SK-N-SH treated with all-trans-retinoic acid at 6 μM for 48 hours (cell line): ENCODE results near the gene GJA4.

Experiments
- ATAC-seq: fragments of 200-7000 bp; cut with Tn5 transposase; 3 replicates; pipeline ENCODE4 v1.9.1; 2020; ENCODE audit warnings: mild to moderate bottlenecking, moderate library complexity
- ARNTL ChIP-seq: fragments of 450-650 bp; formaldehyde crosslinking; IDR thresholded peaks from 2 replicates; pipeline ENCODE4 v1.5.0; 2020; ENCODE audit warnings: low read depth, mild to moderate bottlenecking, moderate library complexity, borderline replicate concordance
- BACH2 ChIP-seq: fragments of 250-450 bp; sonication (Bioruptor Pico); IDR thresholded peaks from 2 replicates; pipeline ENCODE4 v1.9.0; 2021; ENCODE audit warnings: mild to moderate bottlenecking, borderline replicate concordance
- CREB5 ChIP-seq: fragments of 250-450 bp; sonication (Bioruptor Pico); IDR thresholded peaks from 2 replicates; pipeline ENCODE4 v1.5.1; 2020; ENCODE audit warnings: low read depth, mild to moderate bottlenecking, moderate library complexity
- CSDC2 ChIP-seq: fragments of 250-450 bp; sonication (Bioruptor Pico); IDR thresholded peaks from 2 replicates; pipeline ENCODE4 v1.5.0; 2020; ENCODE audit warnings: mild to moderate bottlenecking, moderate library complexity
- CSRNP3 ChIP-seq: fragments of 250-450 bp; sonication (Bioruptor Pico); IDR thresholded peaks from 2 replicates; pipeline ENCODE4 v1.5.1; 2021; ENCODE audit warnings: mild to moderate bottlenecking, moderate library complexity
- ESRRG ChIP-seq: fragments of 250-450 bp; sonication (Bioruptor Pico); IDR thresholded peaks from 2 replicates; pipeline ENCODE4 v1.6.1; 2021; ENCODE audit warnings: mild to moderate bottlenecking
- GLIS3 ChIP-seq: fragments of 250-450 bp; sonication (Bioruptor Pico); IDR thresholded peaks from 2 replicates; pipeline ENCODE4 v1.5.0; 2020; ENCODE audit warnings: mild to moderate bottlenecking, moderate library complexity
- ISL1 ChIP-seq: fragments of 250-450 bp; sonication (Bioruptor Pico); IDR thresholded peaks from 2 replicates; pipeline ENCODE4 v2.1.2; 2022; ENCODE audit warnings: mild to moderate bottlenecking, moderate library complexity
- OSR1 ChIP-seq: fragments of 250-450 bp; sonication (Bioruptor Pico); IDR thresholded peaks from 2 replicates; pipeline ENCODE4 v1.8.0; 2022; ENCODE audit warnings: moderate library complexity, mild to moderate bottlenecking, inconsistent platforms
- PATZ1 ChIP-seq: fragments of 250-450 bp; sonication (Bioruptor Pico); IDR thresholded peaks from 2 replicates; pipeline ENCODE4 v1.8.0; 2020; ENCODE audit warnings: mild to moderate bottlenecking, moderate library complexity, borderline replicate concordance
- POU6F1 ChIP-seq: fragments of 250-450 bp; sonication (Bioruptor Pico); IDR thresholded peaks from 2 replicates; pipeline ENCODE4 v1.8.0; 2021; ENCODE audit warnings: low read depth, mild to moderate bottlenecking, moderate library complexity, borderline replicate concordance
- RARB ChIP-seq: fragments of 250-450 bp; sonication (Bioruptor Pico); IDR thresholded peaks from 2 replicates; pipeline ENCODE4 v1.8.0; 2021; ENCODE audit warnings: mild to moderate bottlenecking, moderate library complexity
- SNAI2 ChIP-seq: fragments of 250-450 bp; sonication (Bioruptor Pico); IDR thresholded peaks from 2 replicates; pipeline ENCODE4 v1.5.0; 2020; ENCODE audit warnings: mild to moderate bottlenecking, moderate library complexity
- TCF4 ChIP-seq: fragments of 250-450 bp; sonication (Bioruptor Pico); IDR thresholded peaks from 2 replicates; pipeline ENCODE4 v1.8.0; 2021; ENCODE audit warnings: mild to moderate bottlenecking, moderate library complexity, borderline replicate concordance
- TOX ChIP-seq: fragments of 250-450 bp; sonication (Bioruptor Pico); IDR thresholded peaks from 2 replicates; pipeline ENCODE4 v1.8.0; 2021; ENCODE audit warnings: mild to moderate bottlenecking, moderate library complexity, borderline replicate concordance
- TSHZ2 ChIP-seq: fragments of 250-450 bp; sonication (Bioruptor Pico); IDR thresholded peaks from 2 replicates; pipeline ENCODE4 v1.5.0; 2020; ENCODE audit warnings: mild to moderate bottlenecking, moderate library complexity
- ZC3H10 ChIP-seq: fragments of 250-450 bp; sonication (Bioruptor Pico); IDR thresholded peaks from 2 replicates; pipeline ENCODE4 v1.5.1; 2021; ENCODE audit warnings: mild to moderate bottlenecking, moderate library complexity
- ZFP3 ChIP-seq: fragments of 250-450 bp; sonication (Bioruptor Pico); IDR thresholded peaks from 2 replicates; pipeline ENCODE4 v1.5.0; 2020; ENCODE audit warnings: mild to moderate bottlenecking, moderate library complexity
- ZFP30 ChIP-seq: fragments of 450-650 bp; formaldehyde crosslinking; IDR thresholded peaks from 2 replicates; pipeline ENCODE4 v1.5.0; 2022; ENCODE audit warnings: mild to moderate bottlenecking, moderate library complexity
- ZNF565 ChIP-seq: fragments of 450-650 bp; formaldehyde crosslinking; conservative IDR thresholded peaks from 2 replicates; pipeline ENCODE4 v1.5.0; 2020; ENCODE audit warnings: low read depth, mild to moderate bottlenecking, moderate library complexity
- ZNF70 ChIP-seq: fragments of 450-650 bp; formaldehyde crosslinking; IDR thresholded peaks from 2 replicates; pipeline ENCODE4 v1.5.0; 2020; ENCODE audit warnings: mild to moderate bottlenecking, moderate library complexity
- ZNF8 ChIP-seq: fragments of 450-650 bp; formaldehyde crosslinking; IDR thresholded peaks from 2 replicates; pipeline ENCODE4 v1.5.0; 2020; ENCODE audit warnings: mild to moderate bottlenecking, moderate library complexity

The GJA4 gene

GRCh38 chr1:34746101-34746500, 46.7 kb upstream of the GJA4 start:
- no peak for ATAC-seq
- no peak for TF ChIP-seq CSRNP3 (CRISPR knock-in tag)
- TF ChIP-seq SNAI2 (CRISPR knock-in tag), result no peak
- no peak for TF ChIP-seq ZFP30 (CRISPR knock-in tag)
- TF ChIP-seq ESRRG, result no peak
- no peak for TF ChIP-seq OSR1

GRCh38 chr1:34746785-34747637, 45.8 kb upstream of the GJA4 start:
- no peak for ATAC-seq
- TF ChIP-seq ISL1 (CRISPR knock-in tag), result no peak
- TF ChIP-seq TOX (CRISPR knock-in tag), result no peak
- no peak for TF ChIP-seq CSDC2
- no peak for TF ChIP-seq ZFP3 (CRISPR knock-in tag)
- no peak for TF ChIP-seq BACH2
- no peak for TF ChIP-seq TSHZ2 (CRISPR knock-in tag)
- no peak for TF ChIP-seq POU6F1 (CRISPR knock-in tag)
- TF ChIP-seq ZNF8, result no peak
- no peak for TF ChIP-seq ZNF565 (CRISPR knock-in tag)
- no peak for TF ChIP-seq TCF4 (CRISPR knock-in tag)
- TF ChIP-seq PATZ1 (CRISPR knock-in tag), result no peak
- TF ChIP-seq SNAI2 (CRISPR knock-in tag), result no peak
- no peak for TF ChIP-seq ESRRG
- TF ChIP-seq ZNF70 (CRISPR knock-in tag), result no peak
- no peak for TF ChIP-seq RARB (CRISPR knock-in tag)
- TF ChIP-seq ZFP30 (CRISPR knock-in tag), result no peak
- TF ChIP-seq ZC3H10, result no peak
- no peak for TF ChIP-seq OSR1
- no peak for TF ChIP-seq CSRNP3 (CRISPR knock-in tag)
- TF ChIP-seq, all 23 proteins: peak for 0

GRCh38 chr1:34747638-34747941, 45.2 kb upstream of the GJA4 start:
- TF ChIP-seq POU6F1 (CRISPR knock-in tag), result no peak
- no peak for TF ChIP-seq GLIS3 (CRISPR knock-in tag)
- no peak for TF ChIP-seq PATZ1 (CRISPR knock-in tag)
- TF ChIP-seq ZC3H10, result no peak
- no peak for TF ChIP-seq ESRRG
- TF ChIP-seq ZFP30 (CRISPR knock-in tag), result no peak
- TF ChIP-seq CREB5 (CRISPR knock-in tag), result no peak
- no peak for TF ChIP-seq ZFP3 (CRISPR knock-in tag)
- TF ChIP-seq ARNTL, result no peak
- no peak for ATAC-seq
